ENCODE measurements around the gene PPFIBP1. TPM values are rescaled to one million over a fixed set of nuclear protein-coding genes. Genes with fewer than 3 reads are reported as not detected.

PPFIBP1 gene
- total RNA-seq, 1 donor from 2014 or later = 81.5 TPM

- no peak for DNase-seq (ENCODE audit: low read depth)
- no peak for TF ChIP-seq CTCF (conservative IDR thresholded peaks at IDR 0.05; ENCODE audit: low read depth, low read length)
- H3K4me3 ChIP-seq (ENCODE audit: low read depth, low read length) = no peak overlapping the region
Observed at GRCh38 chr12:27689558-27690180, 165.7 kb downstream of the PPFIBP1 start.

GRCh38 chr12:27693403-27693802 lies 169.4 kb downstream of the PPFIBP1 start:
- DNase-seq (ENCODE audit: low read depth) = no peak
- H3K4me3 ChIP-seq (ENCODE audit: low read depth, low read length) = no peak overlapping the region
- TF ChIP-seq CTCF (conservative IDR thresholded peaks at IDR 0.05; ENCODE audit: low read depth, low read length) = no peak

GRCh38 chr12:27695556-27696292 lies 171.7 kb downstream of the PPFIBP1 start:
- no peak for DNase-seq (ENCODE audit: low read depth)
- no peak overlapping the region for H3K4me3 ChIP-seq (ENCODE audit: low read depth, low read length)
- no peak for TF ChIP-seq CTCF (conservative IDR thresholded peaks at IDR 0.05; ENCODE audit: low read depth, low read length)

GRCh38 chr12:27696293-27696652 lies 172.3 kb downstream of the PPFIBP1 start, which contains the start of gene REP15:
Gene REP15 (plus strand): TSS chr12:27696447. CDS start chr12:27696563, 116 bp downstream.
- no peak for TF ChIP-seq CTCF (conservative IDR thresholded peaks at IDR 0.05; ENCODE audit: low read depth, low read length)
- DNase-seq (ENCODE audit: low read depth) = no peak

GRCh38 chr12:27696864-27697564 lies 173.0 kb downstream of the PPFIBP1 start:
- no peak for TF ChIP-seq CTCF (conservative IDR thresholded peaks at IDR 0.05; ENCODE audit: low read depth, low read length)
- no peak for DNase-seq (ENCODE audit: low read depth)
- no peak overlapping the region for H3K4me3 ChIP-seq (ENCODE audit: low read depth, low read length)

More at GRCh38 chr12:27696293-27696652, 172.3 kb downstream of the PPFIBP1 start, which contains the start of gene REP15:
- H3K4me3 ChIP-seq (ENCODE audit: low read depth, low read length) = no peak within 1 kb of the TSS

GRCh38 chr12:27703720-27704452 lies 179.9 kb downstream of the PPFIBP1 start:
- TF ChIP-seq CTCF (conservative IDR thresholded peaks at IDR 0.05; ENCODE audit: low read depth, low read length) = peak; percentile 97

More at GRCh38 chr12:27703720-27704452, 179.9 kb downstream of the PPFIBP1 start:
- no peak overlapping the region for H3K4me3 ChIP-seq (ENCODE audit: low read depth, low read length)
- peak; percentile 61 for DNase-seq (ENCODE audit: low read depth)
